NCI-H1436 (cell line): ENCODE measurements around the gene PALMD.

Experiments used
- DNase-seq: peaks from one replicate; lab custom pipeline; 2025; lab: John Stamatoyannopoulos, UW

The PALMD gene

DNA sequence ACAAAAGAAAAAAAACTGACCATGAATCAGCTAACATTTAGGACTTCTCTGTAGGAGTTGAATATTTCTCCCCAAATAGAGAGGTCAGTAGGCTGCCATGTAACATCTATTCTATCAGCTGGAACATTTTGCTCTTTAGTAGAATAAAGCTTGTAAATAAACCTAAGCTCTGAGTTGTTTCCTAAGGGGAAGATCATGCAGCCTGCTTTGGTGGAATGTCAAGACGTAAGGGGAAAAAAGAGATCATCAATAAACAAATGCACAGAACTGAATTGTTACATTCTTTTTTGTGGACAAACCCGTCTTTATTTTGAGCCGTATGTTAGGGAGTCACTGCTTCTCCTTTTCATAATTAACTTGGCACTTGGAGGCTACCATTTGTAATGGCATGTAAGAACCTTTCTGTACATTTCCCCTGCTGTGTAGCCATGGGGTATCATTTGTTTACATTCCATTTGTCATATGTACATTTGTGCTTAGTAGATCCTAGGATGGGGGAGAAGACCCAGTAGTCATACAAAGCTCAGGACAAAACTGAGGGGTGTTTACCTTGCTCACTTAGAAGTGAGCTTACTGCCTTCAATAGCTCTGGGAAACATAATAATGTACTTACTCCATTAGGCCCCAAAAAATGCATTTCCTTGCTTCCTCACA is 10.8 kb upstream of the PALMD start:
- DNase-seq = no peak

DNA sequence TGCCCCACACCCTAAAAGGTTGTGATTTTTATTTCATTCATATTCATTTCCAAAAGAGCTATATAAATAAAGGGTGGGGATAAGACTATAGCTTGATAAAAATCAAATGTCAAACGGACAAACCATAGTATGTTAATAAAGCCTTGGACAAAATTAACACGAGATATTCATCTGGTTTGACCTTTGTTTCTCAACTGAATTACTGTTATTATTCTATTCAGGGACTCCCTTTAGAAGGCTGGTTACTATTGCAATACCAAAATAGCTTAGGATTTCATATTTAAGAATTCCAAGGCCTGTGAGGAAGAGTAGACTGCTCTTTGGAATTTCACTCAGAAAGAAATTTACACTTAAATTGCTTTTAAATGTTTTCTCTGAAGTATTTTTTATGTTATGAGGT is 10.2 kb upstream of the PALMD start:
- DNase-seq = no peak

DNA sequence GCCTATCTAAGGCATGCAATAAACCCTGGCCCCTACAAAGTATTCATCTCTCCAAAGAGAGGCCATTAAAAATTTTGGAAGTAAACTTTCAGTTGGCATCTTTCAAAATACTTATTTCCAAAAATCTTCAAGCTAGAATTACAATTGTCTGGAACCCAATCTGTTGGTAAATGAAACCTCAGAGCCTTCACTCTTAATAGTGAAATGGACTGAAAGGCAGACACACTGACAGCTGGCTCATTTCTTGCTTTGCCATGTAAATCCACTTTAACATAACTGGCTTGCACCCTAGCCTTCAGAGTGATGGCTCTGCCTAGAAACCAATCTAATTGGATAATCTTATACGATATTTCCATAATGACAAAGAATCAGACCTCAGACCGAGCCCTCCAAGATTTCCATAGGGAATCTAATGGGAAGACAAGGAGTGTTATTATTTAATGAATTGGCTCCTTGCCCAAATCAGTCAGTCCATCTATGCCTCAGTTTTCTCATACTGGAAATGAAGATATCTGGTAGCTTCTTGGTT is 9.2 kb upstream of the PALMD start:
- no peak for DNase-seq

DNA sequence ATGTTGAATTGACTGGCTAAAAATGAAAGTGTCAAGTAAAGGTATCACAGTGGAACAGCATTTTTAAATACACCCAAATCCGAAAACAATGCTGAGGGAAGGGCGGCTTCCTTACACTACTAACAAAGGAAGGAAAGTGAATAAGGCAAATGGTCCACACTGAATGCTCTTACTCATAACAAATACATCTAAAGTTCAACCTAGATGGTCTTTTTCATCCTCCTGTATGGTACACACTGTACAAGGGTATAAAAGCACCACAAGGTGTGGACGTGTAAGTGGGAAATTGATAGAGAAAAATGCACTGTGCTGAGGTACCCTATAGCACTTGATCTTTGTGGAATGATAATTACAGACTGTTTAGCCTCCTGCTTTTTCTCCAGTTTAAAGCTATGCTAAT is 7.1 kb upstream of the PALMD start:
- no peak for DNase-seq

DNA sequence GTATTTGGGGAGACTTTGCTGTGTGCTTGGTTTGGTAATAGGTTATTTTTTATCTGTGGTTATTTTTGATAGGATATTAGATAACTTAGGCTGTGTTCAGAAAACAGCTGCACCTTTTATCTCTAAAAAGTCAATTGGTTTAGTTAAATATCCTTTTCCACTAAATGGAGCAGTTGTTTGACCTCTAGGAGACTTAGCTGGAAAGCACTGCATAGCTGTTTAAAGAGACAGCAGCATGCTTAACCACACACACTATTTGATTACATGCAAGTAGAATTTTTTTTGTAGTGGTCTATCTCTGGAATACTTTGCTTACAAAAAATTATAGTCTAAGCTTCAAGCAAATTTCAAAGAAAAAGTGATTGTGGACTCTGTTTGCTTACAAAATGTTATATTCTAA is 6.5 kb upstream of the PALMD start:
- DNase-seq = no peak

DNA sequence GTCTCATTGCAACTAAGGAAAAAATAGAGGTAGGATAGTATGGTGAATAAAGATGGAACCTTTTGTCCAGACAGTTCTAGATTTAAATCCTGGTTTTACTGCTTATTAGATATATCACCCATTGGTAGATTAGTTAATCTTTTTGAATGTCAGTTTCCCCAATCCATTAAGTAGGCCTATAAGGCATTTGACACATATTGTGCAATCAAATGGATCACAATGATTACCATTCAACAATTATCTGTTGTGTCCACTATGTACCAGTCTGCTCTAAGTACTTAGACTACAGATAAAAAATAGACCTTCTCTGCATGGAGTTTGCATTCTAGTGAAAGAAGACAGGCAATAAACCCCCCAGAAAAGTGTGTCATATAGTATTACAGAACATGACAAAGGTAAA is 6.0 kb upstream of the PALMD start:
- DNase-seq = no peak

DNA sequence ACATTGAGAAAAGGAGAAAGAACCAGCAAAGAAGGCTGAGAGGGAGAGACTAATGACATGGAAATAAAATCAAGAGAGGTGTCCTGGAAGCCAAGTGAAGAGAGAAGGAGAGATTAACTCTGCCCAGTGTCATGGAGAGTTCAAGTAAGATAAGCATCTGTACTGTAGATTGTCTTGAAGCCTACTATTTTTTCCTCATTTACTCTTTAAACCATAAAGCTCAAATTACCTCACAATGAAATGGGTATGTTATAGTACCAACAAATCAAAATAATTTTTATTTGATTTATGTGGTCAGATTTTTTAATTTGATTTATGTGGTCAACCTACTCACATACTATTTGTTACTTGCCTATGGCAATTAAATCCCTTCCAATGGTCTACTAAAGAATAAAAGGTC is 5.2 kb upstream of the PALMD start:
- no peak for DNase-seq

DNA sequence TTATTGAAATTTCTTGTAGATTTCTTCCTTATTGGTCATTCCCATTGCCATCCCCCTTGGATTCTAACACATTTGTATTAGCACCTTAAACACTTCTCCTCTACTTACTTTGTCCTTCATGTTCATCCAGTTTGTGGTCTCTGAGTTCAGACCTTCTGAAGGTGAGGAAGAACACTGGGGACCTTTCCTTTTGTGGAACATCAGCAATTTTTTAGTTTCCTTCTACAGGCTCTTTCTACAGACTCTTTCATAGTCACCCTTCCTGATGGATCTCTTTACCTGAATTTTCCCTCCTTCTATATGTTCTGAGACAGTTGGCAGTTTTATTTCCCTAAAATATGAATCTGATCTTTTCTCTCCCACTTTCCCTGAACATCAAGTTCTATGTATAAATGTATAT is 4.4 kb upstream of the PALMD start:
- no peak for DNase-seq

DNA sequence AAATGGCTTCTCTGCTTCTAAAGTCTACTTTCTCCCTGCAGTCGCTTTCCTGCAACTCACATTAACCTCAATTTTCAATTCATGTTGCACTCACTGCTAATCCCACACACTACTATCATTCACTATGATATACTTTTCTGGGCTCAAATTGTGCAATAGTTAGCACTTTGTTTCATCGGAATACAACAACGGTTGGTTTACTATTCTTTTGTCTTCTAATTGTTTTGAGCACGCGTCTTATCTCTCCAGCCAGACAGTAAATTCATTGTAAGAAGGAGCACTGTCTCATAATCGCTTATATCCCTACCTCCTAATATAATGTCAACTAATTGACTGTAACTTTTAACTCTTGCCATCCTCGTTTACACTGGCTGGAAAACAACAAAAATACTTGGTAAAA is 3.9 kb upstream of the PALMD start:
- no peak for DNase-seq

DNA sequence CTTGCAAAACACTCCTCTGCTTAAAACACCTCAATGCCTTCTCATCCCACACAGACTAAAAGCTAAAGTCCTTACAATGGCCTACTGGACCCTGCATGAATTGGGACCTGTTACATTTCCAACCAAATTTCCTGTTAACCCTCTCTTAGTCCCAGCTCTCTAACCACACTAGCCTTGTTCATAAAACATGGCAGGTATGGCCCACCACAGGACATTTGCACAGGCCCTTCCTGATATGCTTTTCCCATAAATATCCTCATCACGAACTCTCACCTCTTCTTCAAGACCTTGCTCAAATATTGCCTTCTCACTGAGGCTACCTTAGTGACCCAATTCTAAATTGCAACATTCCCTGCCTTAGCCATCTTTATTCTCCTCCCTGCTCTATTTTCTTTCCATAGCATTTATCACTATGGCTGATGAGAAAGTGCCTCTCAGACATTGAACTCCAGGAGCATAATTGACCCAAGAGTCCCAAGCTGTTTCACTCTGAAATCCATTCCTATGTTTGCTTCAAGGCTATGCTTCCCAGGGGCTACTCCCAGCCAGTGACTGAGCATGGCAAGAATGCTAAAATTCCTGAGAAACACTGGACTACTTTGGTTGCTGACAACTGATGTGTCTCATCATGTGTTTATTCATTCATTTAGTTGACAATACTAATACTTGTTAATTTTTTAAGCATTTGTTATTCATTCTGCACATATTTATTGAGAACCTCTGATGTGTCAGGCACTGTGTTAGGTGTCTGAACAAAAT is 2.7 kb upstream of the PALMD start:
- no peak for DNase-seq

DNA sequence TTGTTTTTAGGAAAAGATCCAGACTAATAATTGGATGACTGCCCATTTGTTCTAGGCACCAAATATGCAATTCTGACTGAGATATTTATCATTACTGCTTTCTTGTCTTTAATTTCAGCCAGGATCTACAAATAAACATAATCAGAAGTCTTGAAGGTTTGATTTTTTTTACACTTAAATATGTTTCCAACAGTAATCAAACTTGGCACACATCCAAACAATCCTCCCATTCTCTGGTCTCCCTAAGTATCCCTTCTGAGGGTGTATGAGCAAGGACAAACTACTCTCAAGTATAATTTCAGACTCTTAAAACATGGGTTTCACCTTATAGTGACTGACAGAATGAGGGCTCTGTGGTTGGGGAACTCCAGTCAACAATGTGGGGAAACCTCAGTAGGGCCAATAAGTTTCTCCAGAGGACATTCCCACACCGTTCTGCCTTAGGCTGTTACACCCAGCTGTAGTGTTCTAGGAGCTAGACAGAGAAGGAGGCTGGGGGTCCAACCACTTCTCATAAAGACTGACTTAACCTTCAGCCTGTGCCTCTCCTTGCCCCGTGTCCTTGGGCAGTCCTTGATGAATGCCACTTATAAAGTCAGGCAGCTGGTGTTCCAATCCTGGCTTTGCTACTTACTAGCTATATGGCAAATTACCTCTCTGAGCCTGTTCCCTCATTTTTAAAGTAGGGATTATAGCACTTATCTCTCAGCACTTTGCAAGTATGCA is 1.5 kb upstream of the PALMD start:
- DNase-seq = no peak

DNA sequence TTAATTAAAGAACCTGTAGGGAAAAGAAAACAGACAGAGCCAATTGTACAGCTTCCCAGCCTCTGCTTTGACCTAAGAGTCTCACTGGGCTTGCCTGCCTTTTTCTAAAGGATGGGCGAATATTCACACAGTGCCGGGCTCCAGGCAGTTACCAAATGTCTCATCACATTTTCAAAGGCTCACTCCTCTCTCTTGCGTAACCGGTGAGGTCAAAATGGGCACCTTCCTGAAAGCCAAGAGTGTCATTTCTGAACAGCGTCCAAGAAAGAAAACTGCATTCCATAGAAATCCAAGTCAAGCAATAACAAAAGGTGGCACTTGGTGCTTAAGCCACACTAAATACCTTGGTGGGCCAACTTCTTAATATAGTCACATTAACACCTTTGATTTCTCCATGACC is 710 bp upstream of the PALMD start:
- DNase-seq = no peak

DNA sequence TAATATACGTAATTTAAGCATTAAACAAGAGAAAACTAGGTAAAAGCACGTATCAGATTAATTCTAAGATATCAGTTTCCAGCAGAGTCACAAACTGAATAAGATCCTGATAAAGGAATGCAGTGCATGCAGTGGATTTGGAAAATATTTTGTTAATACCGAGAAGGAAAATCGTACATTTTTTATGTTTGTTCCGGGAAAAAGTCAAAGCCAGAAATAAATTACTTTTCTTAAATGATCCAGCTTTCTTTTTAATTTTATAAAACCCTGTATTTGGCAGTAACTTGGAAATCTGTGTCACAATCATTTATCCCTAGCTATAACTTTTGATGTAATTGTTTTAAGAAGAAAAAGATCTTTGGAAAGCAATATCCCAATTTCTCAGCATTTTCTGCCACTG is 955 bp downstream of the PALMD start:
- DNase-seq = no peak

DNA sequence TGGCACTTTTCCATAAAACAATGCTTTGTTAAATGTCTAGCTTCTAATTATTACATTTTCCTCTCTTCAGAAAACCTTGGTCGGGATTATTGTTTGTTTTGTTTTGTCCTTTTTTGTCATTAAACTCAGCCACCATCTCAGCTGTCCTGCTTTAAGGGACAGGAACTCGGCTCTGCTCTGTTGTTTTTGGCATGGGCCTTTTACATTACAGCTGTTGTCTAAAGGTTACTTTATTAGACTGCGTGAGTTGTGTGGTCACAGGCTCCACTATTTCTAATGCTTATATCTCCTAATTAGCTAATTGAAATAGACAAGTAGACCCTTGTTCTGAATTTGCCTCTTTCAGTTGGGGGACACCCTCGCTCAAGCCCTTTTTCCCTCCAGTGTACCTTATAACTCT is 1.6 kb downstream of the PALMD start:
- DNase-seq = no peak

DNA sequence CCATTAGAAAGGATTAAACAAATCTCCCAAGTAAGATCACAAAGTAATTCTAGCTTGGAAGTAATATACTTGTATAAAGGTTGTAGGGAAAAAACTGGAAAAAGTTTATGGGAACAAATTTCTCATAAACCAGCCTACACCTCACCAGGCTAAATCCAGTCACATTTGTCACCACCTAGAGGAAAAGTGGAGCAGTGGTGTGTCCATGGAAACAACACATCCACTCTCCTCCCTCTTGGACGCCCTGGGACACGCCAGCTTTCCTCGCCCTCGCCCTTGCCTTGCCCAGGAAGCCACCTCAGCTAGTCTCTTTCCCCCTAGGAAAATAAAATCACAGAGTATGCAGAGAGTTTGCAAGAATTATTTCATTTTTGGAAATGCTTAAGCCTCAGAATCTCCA is 2.2 kb downstream of the PALMD start:
- no peak for DNase-seq

DNA sequence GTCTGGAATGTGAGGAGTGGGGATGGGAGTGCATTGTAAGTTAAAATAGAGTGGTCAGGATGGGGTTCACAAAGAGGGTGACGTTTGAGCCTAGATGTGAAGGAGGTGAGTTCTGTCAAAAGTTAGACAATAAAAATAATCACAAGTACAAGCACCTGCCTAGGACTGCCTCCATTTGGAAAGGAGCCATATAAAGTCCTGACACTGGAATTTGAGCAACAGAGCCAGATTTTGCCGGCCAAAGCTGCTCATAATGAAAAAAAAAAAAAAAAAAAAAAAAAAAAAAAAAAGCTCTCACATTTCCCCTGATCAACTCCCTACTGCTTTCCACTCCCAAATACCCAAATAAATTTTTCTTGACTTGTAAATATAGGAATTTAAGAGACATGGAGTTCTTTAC is 4.1 kb downstream of the PALMD start:
- no peak for DNase-seq

DNA sequence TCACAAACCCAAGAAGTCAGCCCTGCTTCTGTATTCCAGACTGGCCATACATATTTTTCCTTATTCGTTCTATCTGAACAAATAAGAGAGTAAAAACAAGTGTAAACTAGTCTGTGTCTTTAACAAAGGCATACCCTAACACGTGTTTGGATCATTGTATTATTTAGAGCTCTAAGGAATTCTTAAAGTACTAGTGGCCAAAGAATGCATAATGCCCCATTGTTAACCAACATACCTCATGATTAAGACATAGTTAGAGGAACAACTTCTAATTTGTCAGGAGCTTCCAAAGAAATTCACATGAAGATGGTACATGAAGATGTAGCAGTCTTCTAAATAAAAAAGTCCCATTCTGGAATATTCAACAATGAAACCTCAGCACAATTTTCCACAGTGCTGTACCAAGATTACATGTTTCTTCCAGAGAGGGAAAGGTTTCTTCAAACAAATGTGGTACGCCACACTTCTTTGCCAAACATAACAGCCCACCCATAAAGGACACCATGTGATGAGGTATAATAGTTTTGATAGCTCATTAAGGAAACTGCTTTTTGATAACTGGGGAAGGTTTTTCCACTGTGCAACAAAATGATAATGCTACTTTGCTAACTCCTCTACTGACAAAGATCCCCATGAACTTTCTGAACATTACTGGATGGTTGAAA is 5.0 kb downstream of the PALMD start:
- DNase-seq = no peak

DNA sequence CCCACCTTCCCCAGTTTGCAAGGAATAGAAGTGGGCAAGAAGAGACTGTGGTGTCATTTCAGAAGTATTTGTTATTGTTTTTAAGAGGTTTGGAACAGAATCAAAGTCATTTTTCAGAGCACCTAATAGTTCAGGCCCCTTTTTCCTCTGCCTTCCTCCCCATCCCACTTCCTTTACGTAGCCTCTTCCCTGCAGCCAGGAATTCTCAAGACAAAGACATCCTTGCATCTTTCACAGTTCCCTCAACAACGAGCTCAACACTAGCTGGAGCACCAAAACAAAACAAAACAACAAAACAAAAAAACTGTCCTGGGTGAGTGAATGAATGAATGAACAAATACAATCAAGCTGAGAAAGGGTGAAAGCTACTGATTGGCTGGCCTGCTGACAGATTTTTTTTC is 7.0 kb downstream of the PALMD start:
- DNase-seq = no peak

DNA sequence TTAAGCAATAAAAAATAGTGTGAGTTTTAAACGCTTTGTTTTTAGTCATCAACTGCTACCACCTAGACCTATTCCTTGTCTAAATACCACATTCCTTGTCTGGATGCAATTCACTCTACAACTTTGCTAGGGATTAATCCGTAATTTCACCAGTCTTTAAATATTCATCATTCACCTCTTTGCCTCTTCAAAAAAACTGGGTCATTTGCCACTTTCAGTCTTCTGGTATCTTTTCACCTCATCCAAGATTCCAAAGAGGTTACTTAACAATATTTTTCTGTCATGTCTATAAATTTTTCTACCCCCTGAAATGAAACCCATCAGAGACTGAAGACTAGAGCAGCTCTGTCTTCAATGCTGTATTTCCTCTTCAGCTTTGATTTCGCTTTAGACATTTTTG is 9.5 kb downstream of the PALMD start:
- DNase-seq = no peak

DNA sequence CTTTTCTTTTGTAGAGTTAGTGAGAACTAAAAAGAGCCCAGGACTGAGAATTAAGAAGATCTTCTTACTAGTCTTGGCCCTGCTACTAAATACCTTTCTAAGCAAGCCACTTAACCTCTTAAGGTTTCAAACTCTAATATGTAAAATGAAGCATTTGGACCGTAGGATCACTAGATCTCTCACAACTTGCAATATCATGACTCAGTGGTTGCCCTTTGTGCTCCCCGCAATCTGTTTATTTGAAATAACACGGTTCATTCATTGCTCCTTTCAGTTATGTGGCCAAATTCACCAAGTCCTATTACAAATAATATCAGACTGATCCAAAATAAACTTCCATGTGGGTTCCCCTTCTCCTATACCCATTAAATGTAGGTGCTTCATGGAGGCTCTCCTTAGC is 10.8 kb downstream of the PALMD start:
- DNase-seq = no peak

DNA sequence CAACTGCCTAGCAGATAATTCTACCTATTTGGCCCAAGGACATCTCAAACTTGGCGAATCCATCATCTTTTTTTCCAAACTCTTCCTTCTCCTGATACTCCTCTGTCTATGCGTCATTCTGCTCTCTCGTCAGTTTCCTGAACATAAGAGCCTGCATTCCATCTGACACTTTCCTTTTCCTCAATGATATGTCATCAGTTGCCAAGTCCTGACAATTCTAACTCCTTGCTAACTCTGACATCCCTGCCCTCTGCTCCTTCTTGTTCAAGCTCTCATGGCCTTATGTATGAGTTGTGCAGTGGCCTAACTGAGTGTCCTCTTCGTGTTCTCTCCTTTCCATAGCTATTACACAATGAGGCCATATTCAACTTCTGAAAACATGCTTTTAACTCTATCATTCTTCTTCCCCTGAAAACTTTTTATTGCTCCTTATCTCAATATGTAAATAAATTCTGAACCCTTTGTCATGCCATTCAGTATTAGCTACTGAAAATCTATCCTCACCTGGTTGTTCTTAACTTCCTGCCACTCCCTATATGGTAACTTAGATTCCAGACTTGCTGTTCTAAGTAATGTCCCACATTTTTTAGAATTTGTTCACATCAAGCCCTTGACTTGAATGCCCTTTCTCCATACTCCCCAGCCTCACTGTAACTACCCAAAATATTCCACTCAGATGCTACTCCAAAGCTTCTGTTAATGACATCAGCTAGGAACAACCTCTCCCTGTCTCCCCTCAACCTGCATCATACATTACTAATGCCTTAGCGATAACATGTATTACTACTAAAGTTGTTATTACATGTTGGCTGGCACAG is 11.5 kb downstream of the PALMD start:
- no peak for DNase-seq

DNA sequence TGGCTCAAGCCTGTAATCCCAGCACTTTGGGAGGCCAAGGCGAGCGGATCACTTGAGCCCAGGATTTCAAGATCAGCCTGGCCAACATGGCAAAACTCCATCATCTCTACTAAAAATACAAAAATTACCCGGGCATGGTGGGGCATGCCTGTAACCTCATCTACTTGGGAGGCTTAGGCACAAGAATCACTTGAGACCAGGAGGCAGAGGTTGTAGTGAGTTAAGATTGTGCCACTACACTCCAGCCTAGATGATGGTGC is 12.0 kb downstream of the PALMD start:
- no peak for DNase-seq
